Kidney (tissue), 14 donors: ENCODE measurements around the gene NEURL1. TPM values are rescaled to one million over a fixed set of nuclear protein-coding genes. Genes with fewer than 3 reads are reported as not detected.

Experiments used
- DNase-seq, 5 donors: peaks; one replicate each; pipeline ENCODE4 v3.0.0-alpha.2; 2013 to 2020
- FAIRE-seq: peaks from 2 replicates; lab custom pipeline; 2012; peaks lifted over from hg19 to GRCh38; lab: Jason Lieb, UNC
- H3K27ac ChIP-seq, 2 donors: one replicate each; pipeline ENCODE4 v1.7.0; 2013; ENCODE audit warnings: low read depth in 2 of 2, low read length in 2 of 2, inconsistent platforms in 1 of 2
- H3K27me3 ChIP-seq: one replicate; pipeline ENCODE4 v1.7.1; 2013; ENCODE audit warnings: low read length, inconsistent platforms; ENCODE audit not compliant: control insufficient read depth, insufficient read depth
- H3K36me3 ChIP-seq, 3 donors: one replicate each; pipeline versions ENCODE4 v1.7.0 to v1.7.1; 2013; ENCODE audit warnings: low read length in 3 of 3, control low read depth in 1 of 3, inconsistent platforms in 1 of 3; ENCODE audit not compliant: insufficient read depth in 3 of 3, control insufficient read depth in 2 of 3
- H3K4me1 ChIP-seq, 3 donors: one replicate each; pipeline versions ENCODE4 v1.7.0 to v1.7.1; 2013; ENCODE audit warnings: low read length in 3 of 3, inconsistent platforms in 1 of 3, low read depth in 1 of 3; ENCODE audit not compliant: control insufficient read depth in 2 of 3, insufficient read depth in 2 of 3
- H3K4me3 ChIP-seq, 3 donors: one replicate each; pipeline versions ENCODE4 v1.7.0 to v1.8.1; 2013; ENCODE audit warnings: low read length in 3 of 3, control low read depth in 1 of 3, inconsistent platforms in 1 of 3
- H3K9ac ChIP-seq, 3 donors: one replicate each; pipeline versions ENCODE4 v1.7.0 to v1.7.1; 2013; ENCODE audit warnings: low read length in 3 of 3, control low read depth in 1 of 3, inconsistent platforms in 1 of 3
- H3K9me3 ChIP-seq, 3 donors: one replicate each; pipeline versions ENCODE4 v1.7.0 to v1.7.1; 2013; ENCODE audit warnings: low read length in 3 of 3, control low read depth in 1 of 3, inconsistent platforms in 1 of 3; ENCODE audit not compliant: control insufficient read depth in 2 of 3, insufficient read depth in 1 of 3
- CTCF ChIP-seq: IDR thresholded peaks from 3 replicates; pipeline ENCODE4 v1.5.1; 2012; ENCODE audit warnings: mild to moderate bottlenecking, moderate library complexity, borderline replicate concordance; ENCODE audit not compliant: insufficient read depth; ENCODE audit errors: extremely low read depth
- intact Hi-C: fragments of 100-400 bp; cut with DNase I; formaldehyde crosslinking; loops from one replicate; pipeline ENCODE4 v1.11.1; 2022
- polyA plus RNA-seq: library from polyadenylated mRNA; stranded (reverse); fragments of 350-450 nt; fragmentation: Illumina TruSeq; extraction: RNeasy Lipid Tissue Mini Kit (QIAGEN cat#74804); gene quantifications from one replicate; pipeline ENCODE4 v1.2.3, GENCODE V29; 2014; ENCODE audit warnings: low read depth, low replicate concordance; ENCODE audit not compliant: insufficient read depth
- total RNA-seq: library from RNA; stranded (reverse); fragmentation: NEBNext Ultra II Directional; extraction: Animal tissue kit (Norgen Biotek cat#: 25700); gene quantifications from one replicate; pipeline ENCODE4 v1.2.1, GENCODE V29; 2021
- donor health status: control.
- donor health status: control.
- donor health status: control.
- donor health status: control.
- donor health status: control.
- donor health status: DM: yes; HTN: yes; CAD: no.
- donor health status: Normal renal cell carcinoma (clear cell type).

NEURL1 gene
- total and polyA plus RNA-seq, 2 donors from 2014 or later = 1.2 TPM

GRCh38 chr10:103575416-103576075 is 82.0 kb downstream of the NEURL1 start:
- Histone ChIP-seq H3K27me3 (no peaks in the 10 kb centered on the region), H3K36me3 (no peaks in the 10 kb centered on the region), H3K4me3 (no peak overlapping the region), H3K27ac (no peak overlapping the region), H3K4me1 (peaks cover 0 to 4% (median 0%) of the 10 kb centered on the region in 3 donors), H3K9ac (no peak overlapping the region), H3K9me3 (no peaks in the 10 kb centered on the region)
- DNase-seq (no peak), FAIRE-seq (no peak)
- TF ChIP-seq CTCF = no peak
- intact Hi-C loops = no loop called here

- Histone ChIP-seq H3K36me3 (no peaks in the 10 kb centered on the region), H3K9ac (no peak overlapping the region), H3K9me3 (no peaks in the 10 kb centered on the region), H3K27ac (no peak overlapping the region), H3K4me1 (peaks cover 0 to 4% (median 0%) of the 10 kb centered on the region in 3 donors), H3K4me3 (no peak overlapping the region), H3K27me3 (no peaks in the 10 kb centered on the region)
- intact Hi-C loops = no loop called here
- FAIRE-seq = no peak
- no peak for TF ChIP-seq CTCF
- DNase-seq = no peak
These were observed 82.6 kb downstream of the NEURL1 start for GRCh38 chr10:103576076-103576471.

GRCh38 chr10:103576862-103577261 is 83.4 kb downstream of the NEURL1 start:
- FAIRE-seq = no peak
- TF ChIP-seq CTCF = no peak
- Histone ChIP-seq H3K27me3 (no peaks in the 10 kb centered on the region), H3K27ac (no peak overlapping the region), H3K4me1 (peaks cover 0 to 4% (median 0%) of the 10 kb centered on the region in 3 donors), H3K9ac (no peak overlapping the region), H3K4me3 (no peak overlapping the region), H3K36me3 (no peaks in the 10 kb centered on the region), H3K9me3 (no peaks in the 10 kb centered on the region)
- intact Hi-C loops = no loop called here
- no peak for DNase-seq
